Activated CD4-positive, alpha-beta T cell treated with anti-CD3 and anti-CD28 coated beads, Interleukin-10, Interleukin-2, amounts not matched to agents 100 ng/mL and 50 ng/mL, durations not matched to agents 16 hours and 8 hours (primary cell): Measurements from ENCODE around the gene TBCEL.
A peak's percentile ranks its signal among the peaks of the same experiment; 100 is the strongest.
"Not testable (repeated sequence)": the region's sequence is repeated elsewhere in the genome, so short reads cannot be mapped to it uniquely, and the experiment has no call there.

Source experiments
- DNase-seq: peaks from one replicate; pipeline ENCODE4 v3.0.0-alpha.2; 2020

TBCEL gene, protein sequence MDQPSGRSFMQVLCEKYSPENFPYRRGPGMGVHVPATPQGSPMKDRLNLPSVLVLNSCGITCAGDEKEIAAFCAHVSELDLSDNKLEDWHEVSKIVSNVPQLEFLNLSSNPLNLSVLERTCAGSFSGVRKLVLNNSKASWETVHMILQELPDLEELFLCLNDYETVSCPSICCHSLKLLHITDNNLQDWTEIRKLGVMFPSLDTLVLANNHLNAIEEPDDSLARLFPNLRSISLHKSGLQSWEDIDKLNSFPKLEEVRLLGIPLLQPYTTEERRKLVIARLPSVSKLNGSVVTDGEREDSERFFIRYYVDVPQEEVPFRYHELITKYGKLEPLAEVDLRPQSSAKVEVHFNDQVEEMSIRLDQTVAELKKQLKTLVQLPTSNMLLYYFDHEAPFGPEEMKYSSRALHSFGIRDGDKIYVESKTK

DNA sequence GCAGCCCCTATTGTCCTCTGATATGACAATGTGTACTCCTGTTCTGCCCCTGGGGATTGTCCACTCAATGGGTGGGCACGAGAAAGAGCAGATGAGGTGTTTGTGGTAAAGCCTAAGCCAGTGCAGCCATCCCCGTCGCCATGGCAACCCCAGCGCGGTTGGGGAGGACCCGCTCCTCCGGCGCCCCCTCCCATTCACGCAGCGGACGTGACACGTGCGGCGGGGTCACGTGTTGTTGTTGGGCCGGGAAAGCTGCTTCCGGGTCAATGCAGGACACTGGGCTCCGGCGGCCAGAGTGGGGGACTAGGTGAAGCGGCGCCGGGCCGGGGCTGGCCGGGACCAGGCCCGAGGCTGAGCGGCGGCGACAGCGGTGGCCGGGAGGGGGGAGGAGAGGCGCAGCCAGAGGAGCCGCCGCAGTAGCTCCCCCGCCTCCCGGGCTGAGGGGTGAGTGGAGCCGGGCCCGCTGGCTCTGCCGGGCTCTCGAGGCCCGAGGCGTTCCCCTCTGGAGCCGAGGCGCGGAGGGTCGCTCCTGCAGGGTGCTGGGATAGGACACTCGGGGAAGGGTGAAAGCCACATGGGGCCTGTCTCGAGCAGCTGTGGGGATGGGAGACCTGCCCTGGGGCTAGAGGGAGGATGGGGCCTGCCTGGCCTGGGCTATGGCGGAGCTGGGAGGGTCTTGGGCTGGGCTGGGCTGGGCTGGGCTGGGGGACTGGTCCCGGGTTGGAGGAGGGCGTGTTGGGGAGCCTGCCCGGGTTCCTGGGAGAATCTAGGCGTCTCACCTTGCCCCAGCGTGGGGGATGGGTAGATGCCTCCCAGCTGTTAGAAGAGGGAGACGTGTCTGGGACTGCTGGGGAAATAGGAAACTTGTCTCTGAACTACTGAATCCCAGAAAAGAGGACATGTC lies at the start of gene TBCEL:
Gene TBCEL (plus strand): TSS at position 255 of the 904 bp plus-strand sequence. CDS start 21,589 bp downstream, outside the sequence.
- DNase-seq, result peak; percentile 91

DNA sequence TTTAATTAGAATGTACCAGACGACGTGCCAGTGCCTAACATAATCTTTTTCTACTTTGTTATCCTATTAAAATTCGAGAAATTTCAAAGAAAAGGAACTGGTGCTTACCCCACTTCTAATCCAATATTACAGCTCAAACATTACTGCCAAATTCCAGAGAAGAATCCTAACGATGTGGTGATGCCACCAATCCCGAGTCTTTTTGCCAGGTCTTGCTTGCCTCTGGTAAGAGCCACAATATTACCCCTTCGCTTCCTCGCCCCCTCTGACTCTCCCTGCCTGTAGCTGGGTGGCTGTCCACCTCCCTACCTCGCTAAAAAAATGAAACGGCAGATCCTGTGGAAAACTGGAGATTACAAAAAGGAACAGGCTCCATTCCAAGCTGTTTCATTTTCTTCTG lies 49.4 kb upstream of the TBCEL start:
- DNase-seq, result no peak

DNA sequence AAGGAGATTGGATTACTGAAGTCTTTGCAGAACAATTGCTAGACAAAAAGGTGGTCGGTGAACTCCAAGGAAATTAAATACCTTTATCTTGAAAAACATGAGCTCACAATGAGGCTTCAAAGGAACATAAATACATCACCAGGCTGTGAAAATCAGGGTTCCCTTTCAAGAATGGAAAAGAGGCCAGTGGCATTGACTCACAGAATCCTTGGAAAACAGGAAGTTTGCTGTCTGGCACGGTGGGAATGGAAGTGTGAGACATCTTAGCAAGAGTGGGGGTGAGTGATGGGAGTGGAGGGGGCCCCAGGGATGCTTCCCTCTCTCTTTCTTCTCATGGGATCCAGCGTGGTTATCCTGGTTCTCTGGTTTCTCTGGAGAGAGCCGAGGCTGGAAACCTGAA lies 48.9 kb upstream of the TBCEL start:
- DNase-seq, result no peak

DNA sequence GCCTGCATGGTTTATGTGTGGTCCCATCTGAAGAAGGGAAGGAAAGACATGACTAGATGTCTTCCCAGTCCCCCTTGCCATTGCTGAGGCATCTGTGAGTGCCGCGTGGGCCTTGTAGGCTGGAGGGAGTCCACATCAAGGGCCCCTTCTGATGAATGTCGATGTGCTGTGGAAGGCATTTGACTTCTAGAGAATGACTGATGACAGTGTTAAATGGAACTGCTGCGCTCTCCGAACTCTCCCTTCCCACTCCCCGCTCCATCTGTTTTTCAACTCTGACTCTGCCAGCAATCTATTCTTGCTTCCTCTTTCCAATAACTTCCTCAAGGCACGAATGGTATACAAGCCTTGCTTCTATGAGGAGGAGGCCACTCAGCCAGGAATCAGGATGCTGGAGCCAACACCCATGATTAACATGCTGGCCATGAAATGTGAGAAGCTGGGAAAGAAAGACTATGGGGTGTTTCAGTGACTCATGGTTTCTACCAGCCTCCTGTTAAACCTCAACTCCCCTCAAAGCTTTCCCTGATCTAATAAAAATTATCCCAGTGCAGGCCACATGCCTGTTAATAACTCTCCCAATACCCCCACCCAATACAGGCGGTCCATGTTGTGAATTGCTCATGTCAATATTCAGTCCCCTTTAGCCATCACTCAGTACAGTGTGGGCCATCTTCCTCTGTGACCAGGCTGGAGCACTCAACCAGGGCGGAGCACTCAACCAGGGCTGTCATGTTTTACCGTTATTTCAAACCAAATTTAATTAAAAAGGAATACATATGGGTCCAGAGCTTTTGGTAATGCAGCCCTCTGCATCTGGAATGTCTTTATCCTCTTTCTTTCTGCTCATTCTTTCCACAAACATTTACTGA lies 46.4 kb upstream of the TBCEL start:
- no peak for DNase-seq

DNA sequence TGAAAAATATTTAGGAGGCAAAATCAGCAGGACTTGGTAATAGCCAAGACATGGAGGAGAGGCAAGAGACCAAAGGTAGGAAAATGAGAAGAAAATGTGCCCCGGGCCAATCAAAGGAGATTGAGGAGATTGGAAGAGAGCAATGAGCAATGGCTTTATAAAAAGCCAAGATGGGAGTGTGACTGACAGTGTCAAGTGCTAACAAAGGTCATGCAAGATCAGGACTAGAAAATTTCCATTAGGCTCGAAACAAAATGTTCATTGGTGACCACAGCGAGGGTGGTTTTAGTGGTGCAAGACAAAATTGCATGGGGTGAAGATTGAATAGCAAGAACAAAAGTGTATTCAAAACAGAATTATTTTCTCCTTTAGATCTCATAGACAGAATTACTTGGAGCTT lies 45.2 kb upstream of the TBCEL start:
- no peak for DNase-seq

DNA sequence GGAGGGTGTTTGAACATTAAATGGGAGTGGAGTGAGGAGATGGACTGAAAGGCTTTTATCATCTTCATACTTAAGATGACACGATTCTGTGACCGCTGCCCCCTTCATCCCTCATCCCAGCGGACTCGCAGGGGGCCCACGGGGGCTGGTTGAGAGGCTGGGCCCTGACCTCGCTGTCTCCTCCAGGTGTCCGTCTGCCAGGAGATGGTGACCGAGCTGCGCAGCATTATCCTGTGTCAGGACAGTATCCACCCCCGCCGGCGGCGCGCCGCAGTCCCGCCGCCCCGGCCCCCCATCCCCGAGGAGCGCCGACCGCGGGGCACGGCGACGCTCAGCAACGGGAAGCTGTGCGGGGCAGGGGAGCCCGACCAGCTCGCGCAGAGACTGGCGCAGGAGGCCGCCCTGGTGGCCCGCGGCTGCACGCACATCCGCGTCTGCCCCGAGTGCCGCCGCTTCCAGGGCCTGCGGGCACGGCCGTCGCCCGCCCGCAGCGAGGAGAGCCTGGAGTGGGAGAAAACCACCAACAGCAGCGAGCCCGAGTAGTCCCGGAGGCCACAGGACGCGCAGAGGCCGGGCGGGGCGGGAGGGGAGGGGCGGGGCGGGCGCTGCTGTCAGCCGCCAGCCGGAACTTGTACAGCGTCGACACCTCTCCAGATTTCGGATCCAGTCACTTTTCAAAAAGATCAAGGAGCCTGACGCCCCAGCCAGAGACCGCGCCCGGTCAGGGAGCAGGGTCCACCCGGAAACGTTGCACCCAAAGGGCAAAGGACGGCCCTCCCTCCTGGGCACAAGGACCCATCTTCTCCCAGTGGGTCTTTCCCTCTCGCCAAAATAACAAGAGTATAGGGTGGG lies 38.0 kb upstream of the TBCEL start:
- peak; percentile 44 for DNase-seq

DNA sequence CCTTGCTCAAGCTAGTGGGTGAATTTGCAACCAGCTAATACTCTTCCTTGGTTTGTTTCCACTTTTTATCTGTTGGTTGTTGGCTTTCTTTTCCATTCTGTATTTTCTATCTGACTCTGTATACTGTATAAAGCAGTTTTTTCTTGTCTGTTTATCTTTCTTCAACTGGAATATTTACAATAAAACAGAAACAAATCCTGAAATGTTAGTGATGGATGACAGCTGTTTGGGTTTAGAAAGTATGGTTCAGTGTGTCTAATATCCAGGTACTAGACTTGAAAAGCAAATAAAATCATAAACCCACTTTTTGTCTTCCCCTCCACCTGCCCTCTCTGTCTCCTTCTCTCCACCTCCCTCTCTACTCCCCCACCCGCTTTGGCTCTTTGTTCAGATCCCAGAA lies 35.3 kb upstream of the TBCEL start:
- DNase-seq, result no peak

DNA sequence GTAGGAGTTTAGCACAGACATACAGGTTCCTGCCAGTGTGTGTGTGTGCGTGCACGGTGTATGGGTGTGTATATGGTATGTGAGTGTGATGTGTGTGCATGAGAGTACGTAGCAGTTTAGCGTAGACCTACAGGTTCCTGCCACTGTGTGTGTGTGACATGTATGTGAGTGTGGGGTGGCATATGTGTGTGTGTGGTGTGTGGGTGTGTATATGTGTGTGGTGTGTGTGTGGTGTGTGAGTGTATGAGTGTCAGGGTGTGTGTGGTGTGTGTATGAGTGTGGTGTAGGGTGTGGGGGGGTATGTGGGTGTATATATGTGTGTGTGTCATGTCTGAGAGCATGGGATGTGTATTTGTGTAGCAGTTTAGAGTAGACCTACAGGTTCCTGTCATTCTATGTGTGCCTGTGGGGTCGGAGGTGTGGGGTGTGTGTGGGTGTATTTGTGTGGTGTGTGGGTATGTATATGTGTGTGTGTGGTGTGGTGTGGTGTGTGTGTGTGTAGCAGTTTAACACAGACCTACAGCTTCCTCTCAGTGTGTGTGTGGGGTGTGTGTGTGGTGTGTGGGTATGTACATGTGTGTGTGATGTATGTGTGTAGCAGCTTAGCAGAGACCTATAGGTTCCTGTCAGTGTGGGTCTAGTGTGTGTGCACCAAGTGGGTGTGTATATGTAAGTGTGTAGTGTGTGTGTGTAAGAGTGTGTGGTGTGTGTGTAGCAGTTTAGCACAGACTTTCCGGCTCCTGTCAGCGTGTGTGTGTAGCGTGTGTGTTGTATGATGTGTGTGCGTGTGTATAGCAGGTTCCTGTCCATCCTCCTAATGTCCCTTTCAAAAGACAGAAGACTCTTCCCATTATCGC lies 31.8 kb upstream of the TBCEL start:
- DNase-seq, result no peak

DNA sequence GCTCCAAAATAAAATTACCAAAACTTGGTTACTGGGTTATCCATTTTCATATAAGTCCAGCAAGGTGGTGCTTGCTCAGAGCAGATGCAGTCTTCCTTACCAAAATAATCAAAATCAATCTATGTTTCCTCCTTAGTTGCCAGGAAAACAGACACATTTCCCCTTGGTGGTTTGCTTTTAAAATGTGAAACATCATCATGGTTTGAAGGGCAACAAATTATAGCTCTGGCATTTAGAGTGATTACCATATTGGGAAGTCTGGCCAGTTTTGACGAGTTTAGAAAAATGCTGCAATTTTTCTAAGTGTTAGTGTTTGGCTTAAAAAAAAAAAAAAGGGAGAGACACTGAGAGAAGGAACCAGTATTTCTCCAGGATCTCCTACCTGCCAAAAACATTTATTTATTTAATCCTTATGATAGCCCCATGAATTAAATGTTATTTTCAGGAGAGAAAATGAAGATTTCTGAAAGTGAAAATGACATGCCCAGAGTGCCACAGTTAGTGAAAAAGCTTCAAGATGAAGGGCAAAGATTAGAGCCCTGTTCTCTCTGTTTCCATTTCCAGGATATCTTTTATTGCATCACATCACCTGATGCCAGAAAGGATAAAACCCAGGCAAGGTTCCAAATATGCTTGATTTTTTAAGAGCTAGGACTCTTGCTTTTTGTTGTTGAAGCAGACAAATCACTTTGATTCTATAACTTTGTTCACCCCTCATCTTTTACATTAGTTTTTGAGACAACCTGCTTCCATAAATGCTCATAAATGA lies 29.6 kb upstream of the TBCEL start:
- no peak for DNase-seq

DNA sequence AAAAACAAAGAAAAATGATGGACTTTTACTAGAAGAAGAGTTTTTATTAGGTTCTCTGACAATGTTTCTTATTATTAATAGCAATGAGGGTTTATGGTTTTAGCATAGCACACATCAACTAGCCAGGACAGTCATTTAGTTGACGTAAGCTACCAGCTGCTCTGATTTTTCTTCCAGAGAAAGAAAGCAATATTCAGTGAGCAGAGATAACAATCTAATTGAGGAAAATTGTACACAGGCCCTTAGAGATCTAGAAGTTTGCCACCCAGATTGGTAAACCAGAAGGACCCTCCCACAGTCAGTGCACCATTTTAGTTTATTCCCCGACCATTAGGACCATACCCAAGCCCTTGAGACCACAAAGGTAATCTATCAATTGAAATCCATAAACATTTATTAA lies 28.7 kb upstream of the TBCEL start:
- DNase-seq, result no peak

DNA sequence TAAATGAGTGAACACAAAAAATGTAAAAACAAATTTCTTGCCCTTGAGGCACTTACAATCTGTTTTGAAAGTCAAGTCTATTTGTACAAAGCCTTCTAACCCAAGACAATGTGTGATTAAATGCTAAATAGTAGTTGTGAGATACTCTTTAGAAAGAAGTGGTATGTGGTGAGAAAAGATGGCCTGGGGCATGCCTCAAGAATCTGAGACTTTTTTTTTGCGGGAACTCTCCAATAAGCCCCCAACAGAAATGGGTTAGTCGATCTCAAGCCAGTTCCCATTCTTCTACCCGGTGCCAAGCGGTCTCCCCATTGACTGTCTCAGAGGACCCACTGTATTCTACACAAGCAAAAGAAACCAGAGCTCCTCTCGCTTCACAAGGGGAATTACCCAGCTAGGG lies 26.9 kb upstream of the TBCEL start:
- no peak for DNase-seq

DNA sequence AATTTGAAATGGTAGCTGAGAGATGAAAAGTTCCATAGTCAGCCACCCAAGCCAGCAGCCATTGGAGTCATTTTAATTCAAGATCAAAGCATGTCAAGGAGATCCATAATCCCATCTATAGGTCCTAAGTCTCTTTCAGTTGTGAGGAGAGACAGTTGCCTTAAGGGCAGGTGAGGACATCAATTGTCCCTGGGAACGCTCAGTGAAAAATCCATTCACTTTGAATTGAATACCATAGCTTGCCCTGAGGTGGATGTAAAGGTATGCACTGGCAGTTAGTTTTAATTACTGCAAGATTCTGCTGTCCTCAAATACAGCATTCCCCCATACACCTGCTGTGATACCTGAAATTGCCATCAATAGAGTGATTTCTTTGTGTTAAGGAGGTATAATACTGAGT lies 25.3 kb upstream of the TBCEL start:
- DNase-seq, result no peak

DNA sequence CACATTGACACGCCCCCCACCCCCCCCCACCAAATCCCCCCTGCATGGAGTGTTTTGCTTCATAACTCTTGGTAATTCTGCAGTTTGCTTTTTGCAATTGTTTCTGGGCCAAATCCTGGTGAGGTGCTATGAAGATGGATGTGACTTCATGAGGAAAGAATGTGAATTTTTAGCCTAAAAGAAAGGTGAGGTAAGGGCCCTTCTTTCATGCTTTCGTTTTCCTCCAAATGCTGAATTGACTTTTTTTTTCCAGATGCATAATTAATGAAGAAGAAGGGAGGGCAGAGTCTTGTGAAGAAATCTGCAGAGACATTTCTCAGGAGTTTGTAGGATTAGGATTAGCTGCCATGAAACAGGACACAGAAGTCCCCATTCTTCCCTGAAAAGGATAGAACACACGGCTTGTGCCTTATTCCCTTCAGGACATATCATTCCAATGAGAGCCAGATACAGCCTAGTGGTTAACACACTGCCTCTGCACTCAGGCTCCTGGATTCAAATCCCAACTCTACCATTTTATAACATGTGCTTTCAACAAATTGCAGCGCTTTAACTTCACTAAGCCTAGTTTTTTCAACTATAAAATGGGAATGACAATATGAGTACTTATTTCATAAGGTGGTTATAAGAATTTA lies 19.6 kb upstream of the TBCEL start:
- DNase-seq, result no peak

DNA sequence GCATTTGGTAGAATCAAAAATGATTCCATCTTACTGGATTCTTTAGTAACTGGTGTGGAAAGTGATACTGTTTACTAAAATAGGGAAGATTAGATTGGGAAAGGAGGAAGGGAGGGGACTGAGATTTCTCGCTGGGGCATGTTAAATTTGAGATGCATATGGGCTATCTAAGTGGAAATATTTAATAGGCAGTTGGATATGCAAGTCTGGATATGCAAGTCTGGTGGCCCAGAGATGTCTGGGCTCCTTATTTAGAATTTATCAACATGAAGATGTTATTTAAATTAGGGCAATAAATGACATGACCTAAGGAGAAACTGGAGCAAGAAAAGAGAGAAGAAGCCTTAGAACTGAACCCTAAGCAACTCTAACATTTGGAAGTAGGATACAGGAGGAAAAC lies 17.0 kb upstream of the TBCEL start:
- DNase-seq, result no peak

DNA sequence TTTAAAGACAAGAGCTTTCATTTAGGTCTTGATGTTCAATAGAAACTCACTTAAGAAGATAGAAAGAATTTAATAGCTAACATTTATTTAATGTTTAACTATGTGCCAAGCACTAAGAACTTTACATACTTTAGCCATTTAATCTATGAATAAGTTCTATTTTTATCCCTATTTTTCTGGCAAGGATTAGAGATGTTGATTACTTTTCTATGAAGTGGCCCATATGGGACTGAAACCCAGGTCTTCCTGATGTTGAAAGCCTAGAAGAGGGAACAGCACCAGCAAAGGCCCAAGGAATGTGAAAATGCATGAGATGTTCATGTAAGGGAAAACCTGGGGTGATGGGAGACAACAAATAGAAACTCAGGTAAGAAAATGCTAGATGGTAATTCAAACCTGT lies 15.4 kb upstream of the TBCEL start:
- no peak for DNase-seq

DNA sequence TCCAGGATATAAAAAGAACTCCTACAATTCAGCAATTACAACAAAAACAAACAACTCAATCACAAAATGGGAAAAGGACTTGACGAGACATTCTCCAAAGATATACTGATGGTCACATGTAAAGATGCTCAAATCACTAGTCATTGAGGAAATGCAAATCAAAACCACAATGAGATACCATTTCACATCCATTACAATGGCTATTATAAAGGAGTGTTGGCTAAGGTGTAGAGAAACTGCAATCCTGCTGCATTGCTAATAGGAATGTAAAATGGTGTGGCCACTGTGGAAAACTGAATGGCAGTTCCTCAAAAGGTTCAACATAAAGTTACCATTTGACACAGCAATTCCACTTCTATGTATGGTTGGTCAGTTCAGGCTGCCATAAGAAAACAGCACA lies 11.8 kb upstream of the TBCEL start:
- DNase-seq, result no peak

DNA sequence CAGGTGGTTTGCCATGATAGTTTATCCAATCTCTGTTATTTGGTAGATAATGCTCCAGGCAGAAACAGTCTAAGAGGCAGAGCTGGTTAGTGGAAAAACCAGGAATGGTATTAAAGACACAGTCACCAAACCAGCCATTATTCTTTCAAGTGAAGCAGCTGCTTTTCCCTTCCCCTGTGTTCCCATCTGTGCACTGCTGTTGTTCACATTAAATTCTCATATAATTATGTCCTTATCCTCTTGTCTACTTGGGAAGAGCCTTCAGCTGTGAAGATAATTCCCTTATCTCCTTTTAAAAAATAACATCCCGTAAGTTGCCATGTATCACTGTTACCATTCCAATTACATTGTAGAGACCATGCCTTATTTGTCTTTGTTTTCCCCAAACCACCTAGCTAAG lies 5.2 kb upstream of the TBCEL start:
- DNase-seq, result no peak

DNA sequence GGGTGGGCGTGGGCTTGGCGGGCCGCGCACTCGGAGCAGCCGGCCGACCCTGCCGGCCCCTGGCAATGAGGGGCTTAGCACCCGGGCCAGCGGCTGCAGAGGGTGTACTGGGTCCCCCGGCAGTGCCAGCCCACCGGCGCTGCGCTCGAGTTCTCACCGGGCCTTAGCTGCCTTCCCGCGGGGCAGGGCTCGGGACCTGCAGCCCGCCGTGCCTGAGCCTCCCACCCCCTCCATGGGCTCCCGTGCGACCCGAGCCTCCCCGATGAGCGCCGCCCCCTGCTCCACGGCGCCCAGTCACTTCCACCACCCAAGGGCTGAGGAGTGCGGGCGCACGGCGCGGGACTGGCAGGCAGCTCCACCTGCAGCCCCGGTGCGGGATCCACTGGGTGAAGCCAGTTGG lies 2.2 kb upstream of the TBCEL start:
- not testable (repeated sequence) for DNase-seq

DNA sequence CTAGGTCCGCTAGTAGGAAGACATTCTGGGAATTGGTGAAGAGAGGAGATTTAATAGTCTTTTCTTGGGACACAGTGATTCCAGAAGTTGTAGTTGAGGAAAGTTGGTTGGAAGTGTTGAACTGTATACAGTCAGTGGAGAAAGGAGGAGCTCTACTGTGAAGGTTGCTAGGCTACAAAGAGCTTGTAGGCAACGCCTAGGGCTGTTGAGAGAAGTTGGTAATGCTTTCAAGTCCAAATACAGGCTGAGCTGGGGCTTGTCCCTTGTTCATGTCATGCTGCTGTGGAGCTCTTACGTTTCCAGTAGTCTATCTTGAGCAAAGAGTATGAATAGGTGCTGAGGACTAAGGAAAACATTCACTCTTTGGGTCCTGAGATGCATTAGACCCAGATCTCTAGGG lies 1.1 kb downstream of the TBCEL start:
- no peak for DNase-seq

DNA sequence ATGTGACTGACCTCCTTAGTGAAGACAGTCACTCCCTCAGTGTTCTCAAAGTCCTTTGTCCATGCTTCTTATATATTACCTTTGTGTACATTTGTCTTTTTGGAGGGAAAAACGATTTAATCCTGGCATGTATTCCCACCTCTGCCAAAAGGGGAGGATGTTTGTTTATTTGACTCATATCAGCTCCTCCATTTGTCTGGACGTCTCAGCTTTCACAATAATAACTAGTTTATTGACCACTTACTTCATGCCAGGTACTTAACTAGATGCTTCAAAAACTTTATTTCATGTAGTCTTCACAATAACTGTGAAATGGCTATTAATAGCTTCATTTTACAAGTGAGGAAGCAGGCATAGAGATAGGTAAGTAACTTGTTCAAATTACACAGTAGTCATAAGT lies 5.3 kb downstream of the TBCEL start:
- DNase-seq, result no peak
